ENCODE results near the gene ZNF774. TPM values are rescaled to one million over a fixed set of nuclear protein-coding genes. Genes with fewer than 3 reads are reported as not detected.
"Not testable (repeated sequence)": the region's sequence is repeated elsewhere in the genome, so short reads cannot be mapped to it uniquely, and the experiment has no call there.

Gene ZNF774
- total RNA-seq, 2 donors from 2014 or later, result 2.5 to 3.6 TPM

GRCh38 chr15:90407871-90408317 lies 55.8 kb downstream of the ZNF774 start:
- Histone ChIP-seq H3K4me3 (ENCODE audit: low read length) (no peak overlapping the region), H3K36me3 (ENCODE audit: control insufficient read depth, insufficient read depth, low read length) (peaks cover 3% of the 10 kb centered on the region), H3K9ac (ENCODE audit: extremely low read depth, low read length, poor library complexity, severe bottlenecking) (no peak overlapping the region), H3K27ac (ENCODE audit: low read depth, low read length) (no peak overlapping the region), H3K4me1 (ENCODE audit: control insufficient read depth, insufficient read depth, low read length) (peaks cover 6% of the 10 kb centered on the region), H3K9me3 (ENCODE audit: control insufficient read depth, low read length) (peaks cover 4% of the 10 kb centered on the region), H3K27me3 (ENCODE audit: control insufficient read depth, insufficient read depth, low read length, poor library complexity, severe bottlenecking) (no peaks in the 10 kb centered on the region)
- Mint-ChIP-seq H3K27ac (no peak overlapping the region), H3K36me3 (ENCODE audit: low read depth) (peaks cover 17% of the 10 kb centered on the region), H3K9me3 (peaks cover 9% of the 10 kb centered on the region), H3K27me3 (ENCODE audit: insufficient read depth) (no peaks in the 10 kb centered on the region), H3K4me3 (no peak overlapping the region), H3K4me1 (peaks cover 48% of the 10 kb centered on the region)
- no peak for DNase-seq
- 93 to 100% methylated on average over 1 to 2 of the region's 2 CpGs for WGBS, 2 experiments (ENCODE audit: insufficient coverage in 1 of 2, insufficient read length in 1 of 2)
- no peak for TF ChIP-seq CTCF (conservative IDR thresholded peaks at IDR 0.05)

GRCh38 chr15:90408657-90409056 lies 56.6 kb downstream of the ZNF774 start:
- no peaks in the 10 kb centered on the region for H3K27me3 ChIP-seq (ENCODE audit: control insufficient read depth, insufficient read depth, low read length, poor library complexity, severe bottlenecking)
- H3K9me3 Mint-ChIP-seq, result peaks cover 9% of the 10 kb centered on the region
- no peak overlapping the region for H3K9ac ChIP-seq (ENCODE audit: extremely low read depth, low read length, poor library complexity, severe bottlenecking)
- H3K27ac Mint-ChIP-seq, result no peak overlapping the region
- H3K27ac ChIP-seq (ENCODE audit: low read depth, low read length), result no peak overlapping the region
- no peaks in the 10 kb centered on the region for H3K27me3 Mint-ChIP-seq (ENCODE audit: insufficient read depth)
- H3K4me3 Mint-ChIP-seq, result no peak overlapping the region
- peaks cover 56% of the 10 kb centered on the region for H3K4me1 Mint-ChIP-seq
- TF ChIP-seq CTCF (conservative IDR thresholded peaks at IDR 0.05), result no peak
- 97 to 100% methylated on average over 2 to 3 of the region's 3 CpGs for WGBS, 2 experiments (ENCODE audit: insufficient coverage in 1 of 2, insufficient read length in 1 of 2)
- peaks cover under 1% of the 10 kb centered on the region for H3K36me3 ChIP-seq (ENCODE audit: control insufficient read depth, insufficient read depth, low read length)
- peaks cover 11% of the 10 kb centered on the region for H3K4me1 ChIP-seq (ENCODE audit: control insufficient read depth, insufficient read depth, low read length)
- DNase-seq, result no peak
- peaks cover 17% of the 10 kb centered on the region for H3K36me3 Mint-ChIP-seq (ENCODE audit: low read depth)
- H3K9me3 ChIP-seq (ENCODE audit: control insufficient read depth, low read length), result peaks cover 4% of the 10 kb centered on the region
- H3K4me3 ChIP-seq (ENCODE audit: low read length), result no peak overlapping the region

- H3K9ac ChIP-seq (ENCODE audit: extremely low read depth, low read length, poor library complexity, severe bottlenecking); H3K9me3 Mint-ChIP-seq; DNase-seq; H3K27ac Mint-ChIP-seq; H3K4me3 ChIP-seq (ENCODE audit: low read length); H3K27me3 Mint-ChIP-seq (ENCODE audit: insufficient read depth); H3K27ac ChIP-seq (ENCODE audit: low read depth, low read length); H3K4me3 Mint-ChIP-seq; H3K27me3 ChIP-seq (ENCODE audit: control insufficient read depth, insufficient read depth, low read length, poor library complexity, severe bottlenecking); H3K36me3 ChIP-seq (ENCODE audit: control insufficient read depth, insufficient read depth, low read length); H3K9me3 ChIP-seq (ENCODE audit: control insufficient read depth, low read length): not testable (repeated sequence)
- H3K4me1 Mint-ChIP-seq, result peaks cover 63% of the 10 kb centered on the region
- WGBS, 2 experiments (ENCODE audit: insufficient coverage in 1 of 2, insufficient read length in 1 of 2), result 97 to 99% methylated on average over 3 of the region's 3 CpGs
- H3K4me1 ChIP-seq (ENCODE audit: control insufficient read depth, insufficient read depth, low read length), result peaks cover 12% of the 10 kb centered on the region
- H3K36me3 Mint-ChIP-seq (ENCODE audit: low read depth), result peaks cover 14% of the 10 kb centered on the region
Observed at GRCh38 chr15:90409587-90409986, 57.5 kb downstream of the ZNF774 start.

GRCh38 chr15:90410316-90410715 lies 58.2 kb downstream of the ZNF774 start:
- peaks cover 63% of the 10 kb centered on the region for H3K4me1 Mint-ChIP-seq

More at GRCh38 chr15:90410316-90410715, 58.2 kb downstream of the ZNF774 start:
- not testable (repeated sequence) for H3K36me3 ChIP-seq (ENCODE audit: control insufficient read depth, insufficient read depth, low read length); H3K9me3 Mint-ChIP-seq; H3K9ac ChIP-seq (ENCODE audit: extremely low read depth, low read length, poor library complexity, severe bottlenecking); H3K27ac Mint-ChIP-seq; H3K27ac ChIP-seq (ENCODE audit: low read depth, low read length); H3K9me3 ChIP-seq (ENCODE audit: control insufficient read depth, low read length); H3K4me3 ChIP-seq (ENCODE audit: low read length); DNase-seq; H3K4me3 Mint-ChIP-seq; H3K27me3 ChIP-seq (ENCODE audit: control insufficient read depth, insufficient read depth, low read length, poor library complexity, severe bottlenecking); H3K27me3 Mint-ChIP-seq (ENCODE audit: insufficient read depth)
- H3K4me1 ChIP-seq (ENCODE audit: control insufficient read depth, insufficient read depth, low read length), result peaks cover 16% of the 10 kb centered on the region
- 96% methylated on average over 3 to 4 of the region's 4 CpGs for WGBS, 2 experiments (ENCODE audit: insufficient coverage in 1 of 2, insufficient read length in 1 of 2)
- peaks cover 14% of the 10 kb centered on the region for H3K36me3 Mint-ChIP-seq (ENCODE audit: low read depth)
